Glutamatergic neuron (in vitro differentiated cells): ENCODE results near the gene ADARB2. TPM values are rescaled to one million over a fixed set of nuclear protein-coding genes. Genes with fewer than 3 reads are reported as not detected.

ENCODE experiments used
- DNase-seq: peaks from one replicate; pipeline ENCODE4 v3.0.0; 2022
- H3K27ac Mint-ChIP-seq: one replicate; pipeline ENCODE4 v1.8.0; 2020; ENCODE audit warnings: mild to moderate bottlenecking, mixed read lengths, inconsistent platforms; ENCODE audit not compliant: unreplicated experiment
- H3K27me3 Mint-ChIP-seq: one replicate; pipeline ENCODE4 v1.8.0; 2020; ENCODE audit warnings: mild to moderate bottlenecking, moderate library complexity, mixed read lengths, inconsistent platforms; ENCODE audit not compliant: unreplicated experiment
- H3K36me3 Mint-ChIP-seq: one replicate; pipeline ENCODE4 v1.8.0; 2020; ENCODE audit warnings: mild to moderate bottlenecking, mixed read lengths, inconsistent platforms; ENCODE audit not compliant: unreplicated experiment
- H3K4me1 Mint-ChIP-seq: one replicate; pipeline ENCODE4 v1.8.0; 2020; ENCODE audit warnings: mild to moderate bottlenecking, low read depth, mixed read lengths, inconsistent platforms; ENCODE audit not compliant: unreplicated experiment
- H3K4me3 Mint-ChIP-seq: one replicate; pipeline ENCODE4 v1.8.0; 2020; ENCODE audit warnings: mild to moderate bottlenecking, mixed read lengths, inconsistent platforms; ENCODE audit not compliant: unreplicated experiment
- H3K9me3 Mint-ChIP-seq: one replicate; pipeline ENCODE4 v1.8.0; 2020; ENCODE audit warnings: mild to moderate bottlenecking, moderate library complexity, mixed read lengths, inconsistent platforms; ENCODE audit not compliant: unreplicated experiment
- CTCF ChIP-seq: fragments of 200-600 bp; sonication (generic); IDR thresholded peaks from one replicate; pipeline ENCODE4 v1.5.0; 2021; ENCODE audit not compliant: partially characterized antibody, unreplicated experiment
- total RNA-seq: library from RNA; stranded (reverse); fragmentation: NEBNext Ultra II Directional; extraction: Animal tissue kit (Norgen Biotek cat#: 25700); gene quantifications from one replicate; pipeline ENCODE4 v1.2.1, GENCODE V29; 2021; ENCODE audit not compliant: unreplicated experiment

ADARB2 gene
- total RNA-seq, 1 donor from 2014 or later, result 20.6 TPM

GRCh38 chr10:1615186-1615954 lies 122.0 kb downstream of the ADARB2 start:
- TF ChIP-seq CTCF, result no peak
- H3K27me3 Mint-ChIP-seq, result peaks cover 11% of the 10 kb centered on the region
- no peak overlapping the region for H3K4me3 Mint-ChIP-seq
- no peak for DNase-seq
- H3K36me3 Mint-ChIP-seq, result peaks cover 10% of the 10 kb centered on the region
- no peak overlapping the region for H3K27ac Mint-ChIP-seq
- H3K9me3 Mint-ChIP-seq, result peaks cover 13% of the 10 kb centered on the region
- H3K4me1 Mint-ChIP-seq, result peaks cover 30% of the 10 kb centered on the region

GRCh38 chr10:1613511-1613910 lies 123.8 kb downstream of the ADARB2 start:
- H3K4me1 Mint-ChIP-seq, result peaks cover 46% of the 10 kb centered on the region
- H3K9me3 Mint-ChIP-seq, result peaks cover 7% of the 10 kb centered on the region
- no peak overlapping the region for H3K4me3 Mint-ChIP-seq
- TF ChIP-seq CTCF, result no peak
- H3K27me3 Mint-ChIP-seq, result peaks cover 11% of the 10 kb centered on the region
- no peak for DNase-seq
- H3K27ac Mint-ChIP-seq, result no peak overlapping the region
- no peaks in the 10 kb centered on the region for H3K36me3 Mint-ChIP-seq

GRCh38 chr10:1612908-1613307 lies 124.4 kb downstream of the ADARB2 start:
- Mint-ChIP-seq H3K36me3 (no peaks in the 10 kb centered on the region), H3K27ac (no peak overlapping the region), H3K4me3 (no peak overlapping the region), H3K9me3 (peaks cover 10% of the 10 kb centered on the region), H3K4me1 (peaks cover 50% of the 10 kb centered on the region), H3K27me3 (peaks cover 11% of the 10 kb centered on the region)
- no peak for TF ChIP-seq CTCF
- no peak for DNase-seq

GRCh38 chr10:1611936-1612550 lies 125.3 kb downstream of the ADARB2 start:
- Mint-ChIP-seq H3K4me3 (no peak overlapping the region), H3K9me3 (peaks cover 10% of the 10 kb centered on the region), H3K4me1 (peaks cover 52% of the 10 kb centered on the region), H3K27ac (no peak overlapping the region), H3K27me3 (peaks cover 8% of the 10 kb centered on the region), H3K36me3 (no peaks in the 10 kb centered on the region)
- TF ChIP-seq CTCF, result no peak
- DNase-seq, result no peak
